K562 (cell line): ENCODE measurements around the gene CYP11A1. TPM values are rescaled to one million over a fixed set of nuclear protein-coding genes. Genes with fewer than 3 reads are reported as not detected.
"Not testable (repeated sequence)": the region's sequence is repeated elsewhere in the genome, so short reads cannot be mapped to it uniquely, and the experiment has no call there.

Source experiments
- ATAC-seq: fragments of 200-7000 bp; cut with Tn5 transposase; 3 replicates; pipeline ENCODE4 v1.9.1; 2020; ENCODE audit warnings: moderate library complexity
- BruUV-seq: library from RNA; stranded (reverse); fragments of 400-500 nt; replicated peaks from 2 replicates; lab custom pipeline; 2021; lab: Mats Ljungman, UMichigan
- CTCF ChIA-PET: fragments of 300-600 bp; formaldehyde crosslinking; extraction: SDS; loops from one replicate; lab custom pipeline; 2021; ENCODE audit warnings: low intra/inter-chr PET ratio; lab: Yijun Ruan, JAX
- POLR2A ChIA-PET: fragments of 300-600, 350-650 bp; sonication (Branson Sonifier 250); formaldehyde crosslinking; extraction: SDS; loops from one replicate; lab custom pipeline; 2021; ENCODE audit warnings: antibody characterized with exemption, inconsistent platforms; lab: Yijun Ruan, JAX
- DNase-seq, 4 experiments: peaks; one replicate each; pipeline versions ENCODE4 v3.0.0 to v3.0.0-alpha.2; 2011 to 2018; ENCODE audit warnings: low spot score in 3 of 4, mixed read lengths in 3 of 4; ENCODE audit errors: extremely low read depth in 1 of 4
- FAIRE-seq: peaks from 2 replicates; lab custom pipeline; 2011; peaks lifted over from hg19 to GRCh38; lab: Jason Lieb, UNC
- H2AFZ ChIP-seq: 2 replicates; pipeline ENCODE4 v1.6.0; 2011; ENCODE audit warnings: low read depth, low read length, control low read depth, inconsistent platforms
- H3K27ac ChIP-seq: fragments of 200-600 bp; 3 replicates; pipeline ENCODE4 v1.8.0; 2011; ENCODE audit warnings: low read depth, mild to moderate bottlenecking, control low read depth, inconsistent platforms, low read length, moderate library complexity, mixed read lengths; ENCODE audit errors: extremely low read depth
- H3K27me3 ChIP-seq, 2 experiments: fragments of 300-600 bp in 1 of 2; 2 replicates in 1 of 2; 3 replicates in 1 of 2; pipeline versions ENCODE4 v1.6.0 to v1.8.0; 2011; ENCODE audit warnings: inconsistent platforms in 2 of 2, low read length in 2 of 2, mild to moderate bottlenecking in 1 of 2, mixed read lengths in 1 of 2, moderate library complexity in 1 of 2; ENCODE audit not compliant: control insufficient read depth in 2 of 2, insufficient read depth in 2 of 2
- H3K36me3 ChIP-seq: fragments of 300-600 bp; 3 replicates; pipeline ENCODE4 v1.8.0; 2011; ENCODE audit warnings: mild to moderate bottlenecking, low read length, inconsistent platforms; ENCODE audit not compliant: control insufficient read depth, insufficient read depth
- H3K4me1 ChIP-seq, 2 experiments: fragments of 200-600 bp in 1 of 2; replicated peaks in 1 of 2; 2 replicates in 1 of 2; 3 replicates in 1 of 2; pipeline versions ENCODE4 v1.5.1 to v1.8.0; 2011; ENCODE audit warnings: inconsistent platforms in 2 of 2, low read length in 2 of 2, mild to moderate bottlenecking in 1 of 2, mixed read lengths in 1 of 2, moderate library complexity in 1 of 2; ENCODE audit not compliant: control insufficient read depth in 2 of 2, insufficient read depth in 2 of 2
- H3K4me2 ChIP-seq: 2 replicates; pipeline ENCODE4 v1.6.1; 2011; ENCODE audit warnings: low read length, control low read depth, inconsistent platforms, mixed read lengths; ENCODE audit not compliant: insufficient read depth
- H3K4me3 ChIP-seq: fragments of 200-600 bp; sonication (generic), shearing (Covaris generic); 2 replicates; pipeline ENCODE4 v1.5.1; 2016; ENCODE audit warnings: control low read depth, inconsistent platforms
- H3K79me2 ChIP-seq: fragments of 200-600 bp; 3 replicates; pipeline ENCODE4 v1.8.0; 2011; ENCODE audit warnings: low read length, inconsistent platforms; ENCODE audit not compliant: control insufficient read depth, insufficient read depth
- H3K9ac ChIP-seq, 2 experiments: 2 replicates each; pipeline versions ENCODE4 v1.6.0 to v1.6.1; 2011; ENCODE audit warnings: low read depth in 2 of 2, low read length in 2 of 2, control low read depth in 1 of 2, inconsistent platforms in 1 of 2, mild to moderate bottlenecking in 1 of 2, mixed read lengths in 1 of 2; ENCODE audit not compliant: insufficient read depth in 1 of 2
- H3K9me1 ChIP-seq: one replicate; pipeline ENCODE4 v1.6.0; 2011; ENCODE audit warnings: inconsistent platforms, mild to moderate bottlenecking, low read length, moderate library complexity; ENCODE audit not compliant: control insufficient read depth, insufficient read depth
- H3K9me3 ChIP-seq: replicated peaks from 2 replicates; pipeline ENCODE4 v1.5.1; 2011; ENCODE audit warnings: low read depth, low read length, inconsistent platforms; ENCODE audit not compliant: control insufficient read depth, insufficient read depth
- H4K20me1 ChIP-seq: replicated peaks from 2 replicates; pipeline ENCODE4 v1.6.1; 2011; ENCODE audit warnings: low read length, inconsistent platforms, mixed read lengths; ENCODE audit not compliant: control insufficient read depth, insufficient read depth
- BMI1 ChIP-seq: fragments of 150-350 bp; IDR thresholded peaks from 2 replicates; pipeline ENCODE4 v1.6.1; 2014; ENCODE audit warnings: low read length
- C11orf30 ChIP-seq: fragments of 450-650 bp; IDR thresholded peaks from 2 replicates; pipeline ENCODE4 v1.6.1; 2016; ENCODE audit warnings: low read depth, mild to moderate bottlenecking
- KLF6 ChIP-seq: fragments of 250-450 bp; sonication (Bioruptor Pico); IDR thresholded peaks from 2 replicates; pipeline ENCODE4 v1.4.0; 2020; ENCODE audit warnings: mild to moderate bottlenecking, moderate library complexity, borderline replicate concordance
- ZNF316 ChIP-seq: fragments of 450-650 bp; IDR thresholded peaks from 2 replicates; pipeline ENCODE4 v1.6.1; 2016
- WGBS: fragments of 100-300 bp; shearing (Covaris generic); methylation state at CpG from one replicate; pipeline ENCODE4 v1.1.6; 2016; ENCODE audit warnings: low coverage, mixed read lengths; ENCODE audit not compliant: insufficient coverage; ENCODE audit errors: missing lambda C conversion rate; 5-methylcytosine and 5-hydroxymethylcytosine counted together
- in situ Hi-C: fragments of 300-500 bp; cut with MboI; formaldehyde crosslinking; loops from 4 replicates; pipeline ENCODE4 v1.15.0; 2018; ENCODE audit warnings: inconsistent platforms, mixed read lengths
- intact Hi-C: fragments of 100-400 bp; cut with micrococcal nuclease; formaldehyde crosslinking; loops from 2 replicates; pipeline ENCODE4 v1.14.2; 2022
- polyA plus RNA-seq, 8 experiments: library from polyadenylated mRNA; depleted of rRNA in 4 of 8; stranded (reverse) in 5 of 8; unstranded in 3 of 8; fragments of >200 nt; fragmentation: Nextera tagmentation in 2 of 8; fragmentation: Illumina TruSeq in 1 of 8; extraction: Ambion mirVana in 2 of 8; extraction: Trizol in 1 of 8; gene quantifications; 2 replicates each; pipeline versions ENCODE4 v1.2.1 to v1.2.3, GENCODE V29; 2011 to 2014; ENCODE audit warnings: inconsistent platforms in 1 of 8, missing spikeins in 1 of 8
- total RNA-seq, 7 experiments: library from RNA; depleted of rRNA in 6 of 7; stranded (reverse); fragments of >200 nt in 6 of 7; fragmentation: Illumina TruSeq in 2 of 7; extraction: Trizol in 2 of 7; gene quantifications; 2 replicates each; pipeline versions ENCODE4 v1.2.1 to v1.2.3, GENCODE V29; 2011 to 2021; ENCODE audit warnings: low replicate concordance in 1 of 7
- TF ChIP-seq, protein P1 (sequence below): sonication (generic); formaldehyde crosslinking; IDR thresholded peaks from 2 replicates; pipeline ENCODE4 v1.8.0; 2022; ENCODE audit warnings: mild to moderate bottlenecking, missing genetic modification reagents, borderline replicate concordance

CYP11A1 gene
- total and polyA plus RNA-seq, 9 of the 15 experiments (the other 6 are each of a cell fraction or from before 2014, with no cell fraction given) = 0.06 to 0.24 (median 0.10) TPM; not detected in 4

DNA sequence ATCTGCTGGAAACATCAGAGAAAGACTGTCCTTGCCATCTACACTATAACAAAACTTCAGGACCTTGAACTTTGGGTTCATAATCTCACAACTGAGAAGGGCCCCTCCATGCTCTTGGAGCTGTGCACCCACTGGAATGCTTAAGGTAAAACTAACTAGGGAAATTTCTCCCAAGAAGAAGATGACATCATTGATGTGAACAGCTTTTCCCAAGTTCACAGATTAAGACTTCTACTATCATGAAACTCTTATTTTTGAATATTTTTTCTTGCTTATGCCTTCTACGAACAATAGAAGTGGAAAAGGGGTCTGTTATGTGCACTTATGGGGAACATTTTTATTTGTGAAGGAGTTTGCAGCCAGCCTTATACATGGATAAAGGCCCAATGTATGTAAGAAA lies 5.0 kb downstream of the CYP11A1 start:
- H2AFZ ChIP-seq = no peak overlapping the region
- FAIRE-seq (no peak), ATAC-seq (no peak), DNase-seq (no peak)
- 5% methylated on average over 1 of the region's 1 CpG for WGBS
- in situ Hi-C loops = no loop called here
- ChIA-PET POLR2A (interaction anchor here (1.1 to 2.9 kb wide), 2 partner anchors 10 to 12 kb away, joined by 4 to 8 read pairs; no protein-coding TSS in a partner anchor), CTCF (no interaction called here)
- intact Hi-C loops = no loop called here
- H3K9me3 ChIP-seq = no peaks in the 10 kb centered on the region
- H3K4me1 ChIP-seq = peaks cover 0 to 11% of the 10 kb centered on the region in 2 experiments; a peak in 2 of 5 replicates
- no peaks in the 10 kb centered on the region for H3K36me3 ChIP-seq
- no peaks in the 10 kb centered on the region for H3K79me2 ChIP-seq
- no peak overlapping the region for H3K9ac ChIP-seq
- no peak overlapping the region for H3K4me2 ChIP-seq
- H3K27ac ChIP-seq = no peak overlapping the region
- H3K27me3 ChIP-seq = peaks cover 4 to 8% of the 10 kb centered on the region in 2 experiments; a peak in 1 of 5 replicates
- no peak for TF ChIP-seq BMI1
- TF ChIP-seq KLF6 (CRISPR knock-in tag) = no peak
- TF ChIP-seq, protein P1, sequence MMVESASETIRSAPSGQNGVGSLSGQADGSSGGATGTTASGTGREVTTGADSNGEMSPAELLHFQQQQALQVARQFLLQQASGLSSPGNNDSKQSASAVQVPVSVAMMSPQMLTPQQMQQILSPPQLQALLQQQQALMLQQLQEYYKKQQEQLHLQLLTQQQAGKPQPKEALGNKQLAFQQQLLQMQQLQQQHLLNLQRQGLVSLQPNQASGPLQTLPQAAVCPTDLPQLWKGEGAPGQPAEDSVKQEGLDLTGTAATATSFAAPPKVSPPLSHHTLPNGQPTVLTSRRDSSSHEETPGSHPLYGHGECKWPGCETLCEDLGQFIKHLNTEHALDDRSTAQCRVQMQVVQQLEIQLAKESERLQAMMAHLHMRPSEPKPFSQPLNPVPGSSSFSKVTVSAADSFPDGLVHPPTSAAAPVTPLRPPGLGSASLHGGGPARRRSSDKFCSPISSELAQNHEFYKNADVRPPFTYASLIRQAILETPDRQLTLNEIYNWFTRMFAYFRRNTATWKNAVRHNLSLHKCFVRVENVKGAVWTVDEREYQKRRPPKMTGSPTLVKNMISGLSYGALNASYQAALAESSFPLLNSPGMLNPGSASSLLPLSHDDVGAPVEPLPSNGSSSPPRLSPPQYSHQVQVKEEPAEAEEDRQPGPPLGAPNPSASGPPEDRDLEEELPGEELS = no peak
- H4K20me1 ChIP-seq = no peaks in the 10 kb centered on the region
- no peaks in the 10 kb centered on the region for H3K9me1 ChIP-seq
- no TSS peak for BruUV-seq
- H3K4me3 ChIP-seq = no peak overlapping the region

DNA sequence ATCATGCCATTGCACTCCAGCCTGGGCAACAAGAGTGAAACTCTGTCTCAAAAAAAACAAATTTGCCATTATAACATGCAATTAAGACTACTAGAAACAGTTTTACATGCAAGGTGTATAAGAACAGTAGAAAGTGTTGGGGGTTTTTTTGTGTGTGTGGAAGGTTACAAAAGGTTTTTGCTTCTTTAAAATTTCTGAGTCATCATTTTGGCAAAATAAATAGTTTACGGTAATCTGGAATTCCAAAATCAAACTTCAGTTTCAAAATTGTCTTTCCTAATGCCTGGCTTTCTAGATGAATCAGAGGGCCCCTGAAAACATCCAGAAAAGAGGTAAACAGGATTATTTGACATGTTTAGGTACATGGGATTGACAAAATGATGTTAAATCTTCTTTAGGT lies 6.6 kb downstream of the CYP11A1 start:
- H2AFZ ChIP-seq, H3K79me2 ChIP-seq, intact Hi-C loops, H4K20me1 ChIP-seq, in situ Hi-C loops: not testable (repeated sequence)
- peak; percentile 70 for TF ChIP-seq ZNF316
- peak; percentile 31; the same call in 1 of the 2 replicates for TF ChIP-seq C11orf30
- TF ChIP-seq, all 486 proteins: peak for 2; not testable (repeated sequence) for 484
- POLR2A ChIA-PET = interaction anchor here (0.6 to 2.9 kb wide), 4 partner anchors 10 to 549 kb away, joined by 3 to 8 read pairs (median 3); no protein-coding TSS in a partner anchor
- BruUV-seq, FAIRE-seq, H3K9me3 ChIP-seq, H3K27ac ChIP-seq, ATAC-seq, H3K36me3 ChIP-seq, H3K4me1 ChIP-seq, H3K27me3 ChIP-seq, H3K9me1 ChIP-seq, H3K4me2 ChIP-seq, H3K9ac ChIP-seq, DNase-seq, H3K4me3 ChIP-seq, CTCF ChIA-PET: not testable (repeated sequence)
- WGBS = 0% methylated on average over 1 of the region's 1 CpG

DNA sequence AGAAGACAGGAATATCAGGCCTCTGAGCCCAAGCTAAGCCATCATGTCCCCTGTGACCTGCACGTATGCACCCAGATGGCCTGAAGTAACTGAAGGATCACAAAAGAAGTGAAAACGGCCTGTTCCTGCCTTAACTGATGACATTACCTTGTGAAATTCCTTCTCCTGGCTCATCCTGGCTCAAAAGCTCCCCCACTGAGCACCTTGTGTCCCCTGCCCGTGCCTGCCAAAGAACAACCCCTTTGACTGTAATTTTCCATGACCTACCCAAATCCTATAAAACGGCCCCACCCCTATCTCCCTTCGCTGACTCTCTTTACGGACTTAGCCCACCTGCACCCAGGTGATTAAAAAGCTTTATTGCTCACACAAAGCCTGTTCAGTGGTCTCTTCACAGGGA lies 8.1 kb downstream of the CYP11A1 start:
- H3K9me3 ChIP-seq, ATAC-seq, CTCF ChIA-PET, BruUV-seq, FAIRE-seq, in situ Hi-C loops, intact Hi-C loops, H3K27ac ChIP-seq, H3K27me3 ChIP-seq, H3K36me3 ChIP-seq, H4K20me1 ChIP-seq, H3K4me2 ChIP-seq, H3K4me3 ChIP-seq, H2AFZ ChIP-seq, H3K4me1 ChIP-seq, H3K9ac ChIP-seq, H3K9me1 ChIP-seq, DNase-seq, H3K79me2 ChIP-seq: not testable (repeated sequence)
- POLR2A ChIA-PET = interaction anchor here (1.0 kb wide), 2 partner anchors 11 to 13 kb away, joined by 3 read pairs; no protein-coding TSS in a partner anchor
- 11% methylated on average over 6 of the region's 6 CpGs for WGBS
